Glutamatergic neuron (in vitro differentiated cells): ENCODE results near the gene PPHLN1. TPM values are rescaled to one million over a fixed set of nuclear protein-coding genes. Genes with fewer than 3 reads are reported as not detected.
A peak's percentile ranks its signal among the peaks of the same experiment; 100 is the strongest.

Experiments
- DNase-seq: peaks from one replicate; pipeline ENCODE4 v3.0.0; 2022
- H3K27ac Mint-ChIP-seq: one replicate; pipeline ENCODE4 v1.8.0; 2020; ENCODE audit warnings: mild to moderate bottlenecking, mixed read lengths, inconsistent platforms; ENCODE audit not compliant: unreplicated experiment
- H3K27me3 Mint-ChIP-seq: one replicate; pipeline ENCODE4 v1.8.0; 2020; ENCODE audit warnings: mild to moderate bottlenecking, moderate library complexity, mixed read lengths, inconsistent platforms; ENCODE audit not compliant: unreplicated experiment
- H3K36me3 Mint-ChIP-seq: one replicate; pipeline ENCODE4 v1.8.0; 2020; ENCODE audit warnings: mild to moderate bottlenecking, mixed read lengths, inconsistent platforms; ENCODE audit not compliant: unreplicated experiment
- H3K4me1 Mint-ChIP-seq: one replicate; pipeline ENCODE4 v1.8.0; 2020; ENCODE audit warnings: mild to moderate bottlenecking, low read depth, mixed read lengths, inconsistent platforms; ENCODE audit not compliant: unreplicated experiment
- H3K4me3 Mint-ChIP-seq: one replicate; pipeline ENCODE4 v1.8.0; 2020; ENCODE audit warnings: mild to moderate bottlenecking, mixed read lengths, inconsistent platforms; ENCODE audit not compliant: unreplicated experiment
- H3K9me3 Mint-ChIP-seq: one replicate; pipeline ENCODE4 v1.8.0; 2020; ENCODE audit warnings: mild to moderate bottlenecking, moderate library complexity, mixed read lengths, inconsistent platforms; ENCODE audit not compliant: unreplicated experiment
- long read RNA-seq: library from polyadenylated mRNA; unstranded; transcript quantifications from one replicate; pipeline ENCODE4 v2.0.0, GENCODE V29; 2020; ENCODE audit not compliant: unreplicated experiment
- total RNA-seq: library from RNA; stranded (reverse); fragmentation: NEBNext Ultra II Directional; extraction: Animal tissue kit (Norgen Biotek cat#: 25700); gene quantifications from one replicate; pipeline ENCODE4 v1.2.1, GENCODE V29; 2021; ENCODE audit not compliant: unreplicated experiment
- TF ChIP-seq, protein P1 (sequence below): fragments of 200-600 bp; sonication (generic); IDR thresholded peaks from one replicate; pipeline ENCODE4 v1.5.0; 2021; ENCODE audit not compliant: partially characterized antibody, unreplicated experiment

The PPHLN1 gene, protein sequence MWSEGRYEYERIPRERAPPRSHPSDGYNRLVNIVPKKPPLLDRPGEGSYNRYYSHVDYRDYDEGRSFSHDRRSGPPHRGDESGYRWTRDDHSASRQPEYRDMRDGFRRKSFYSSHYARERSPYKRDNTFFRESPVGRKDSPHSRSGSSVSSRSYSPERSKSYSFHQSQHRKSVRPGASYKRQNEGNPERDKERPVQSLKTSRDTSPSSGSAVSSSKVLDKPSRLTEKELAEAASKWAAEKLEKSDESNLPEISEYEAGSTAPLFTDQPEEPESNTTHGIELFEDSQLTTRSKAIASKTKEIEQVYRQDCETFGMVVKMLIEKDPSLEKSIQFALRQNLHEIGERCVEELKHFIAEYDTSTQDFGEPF
- total RNA-seq, result 64.4 TPM
- long read RNA-seq, transcript PPHLN1-208 (9 exons, 1,583 nt), result major isoform, 7 of 37 reads
- long read RNA-seq, partial matches to known transcripts, result 6 of 37 reads
- long read RNA-seq, other reads (novel, unspliced or antisense), result 16 of 37 reads

DNA sequence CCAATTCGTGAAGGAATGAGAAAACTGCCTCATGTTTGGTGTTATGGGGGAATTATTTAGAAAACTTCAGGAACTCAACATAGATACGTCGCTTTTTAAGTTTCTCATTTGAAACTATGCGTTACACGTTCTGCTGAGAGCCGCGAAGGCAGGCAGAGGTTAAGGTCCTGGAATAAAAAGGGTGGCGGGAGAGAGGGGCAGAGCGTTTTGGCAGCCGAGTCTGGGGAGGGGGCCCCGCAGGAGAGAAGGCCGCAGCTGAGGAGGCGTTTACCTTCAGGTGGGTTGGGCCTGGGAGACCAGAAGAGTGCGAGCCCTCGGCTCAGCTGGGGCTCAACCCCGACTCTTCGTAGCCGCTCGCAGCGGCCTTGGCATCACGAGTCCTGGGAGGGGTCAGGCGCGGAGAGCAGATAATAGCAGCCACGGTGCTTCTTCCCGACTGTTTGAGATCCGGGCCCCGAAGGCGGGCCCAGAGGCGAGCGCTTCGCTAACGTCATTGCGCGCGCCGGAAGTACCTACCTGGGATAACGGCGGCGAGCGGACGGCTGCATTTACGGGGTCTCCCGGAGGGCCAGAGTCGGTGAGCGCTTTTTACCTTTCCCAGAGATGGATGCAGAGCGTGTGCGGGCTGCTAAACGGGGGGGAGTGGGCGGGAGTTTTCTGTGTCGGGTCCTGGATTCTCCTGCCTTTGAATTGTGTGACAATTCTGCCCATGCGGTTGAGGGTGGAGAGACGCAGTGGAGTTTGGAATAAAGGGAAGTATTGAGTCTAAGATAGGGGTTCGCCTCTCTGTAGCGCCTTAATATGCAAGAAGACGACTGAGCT is at the start of gene PPHLN1, which contains the start of gene ZCRB1:
Gene PPHLN1 (plus strand): TSS at position 515 of the 822 bp plus-strand sequence. CDS start 9,736 bp downstream, outside the sequence.
Gene ZCRB1 (minus strand): TSS at position 442 of the 822 bp plus-strand sequence. CDS start 1,992 bp downstream, outside the sequence.
- Mint-ChIP-seq H3K4me1 (peaks cover 10% of the 10 kb centered on the region), H3K4me3 (peak within 1 kb of the TSS; percentile 99), H3K9me3 (peaks cover 3% of the 10 kb centered on the region), H3K27me3 (no peaks in the 10 kb centered on the region), H3K27ac (peak within 1 kb of the TSS; percentile 90), H3K36me3 (no peaks in the 10 kb centered on the region)
- TF ChIP-seq, protein P1, sequence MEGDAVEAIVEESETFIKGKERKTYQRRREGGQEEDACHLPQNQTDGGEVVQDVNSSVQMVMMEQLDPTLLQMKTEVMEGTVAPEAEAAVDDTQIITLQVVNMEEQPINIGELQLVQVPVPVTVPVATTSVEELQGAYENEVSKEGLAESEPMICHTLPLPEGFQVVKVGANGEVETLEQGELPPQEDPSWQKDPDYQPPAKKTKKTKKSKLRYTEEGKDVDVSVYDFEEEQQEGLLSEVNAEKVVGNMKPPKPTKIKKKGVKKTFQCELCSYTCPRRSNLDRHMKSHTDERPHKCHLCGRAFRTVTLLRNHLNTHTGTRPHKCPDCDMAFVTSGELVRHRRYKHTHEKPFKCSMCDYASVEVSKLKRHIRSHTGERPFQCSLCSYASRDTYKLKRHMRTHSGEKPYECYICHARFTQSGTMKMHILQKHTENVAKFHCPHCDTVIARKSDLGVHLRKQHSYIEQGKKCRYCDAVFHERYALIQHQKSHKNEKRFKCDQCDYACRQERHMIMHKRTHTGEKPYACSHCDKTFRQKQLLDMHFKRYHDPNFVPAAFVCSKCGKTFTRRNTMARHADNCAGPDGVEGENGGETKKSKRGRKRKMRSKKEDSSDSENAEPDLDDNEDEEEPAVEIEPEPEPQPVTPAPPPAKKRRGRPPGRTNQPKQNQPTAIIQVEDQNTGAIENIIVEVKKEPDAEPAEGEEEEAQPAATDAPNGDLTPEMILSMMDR, result no peak
- DNase-seq, result peak; percentile 85

DNA sequence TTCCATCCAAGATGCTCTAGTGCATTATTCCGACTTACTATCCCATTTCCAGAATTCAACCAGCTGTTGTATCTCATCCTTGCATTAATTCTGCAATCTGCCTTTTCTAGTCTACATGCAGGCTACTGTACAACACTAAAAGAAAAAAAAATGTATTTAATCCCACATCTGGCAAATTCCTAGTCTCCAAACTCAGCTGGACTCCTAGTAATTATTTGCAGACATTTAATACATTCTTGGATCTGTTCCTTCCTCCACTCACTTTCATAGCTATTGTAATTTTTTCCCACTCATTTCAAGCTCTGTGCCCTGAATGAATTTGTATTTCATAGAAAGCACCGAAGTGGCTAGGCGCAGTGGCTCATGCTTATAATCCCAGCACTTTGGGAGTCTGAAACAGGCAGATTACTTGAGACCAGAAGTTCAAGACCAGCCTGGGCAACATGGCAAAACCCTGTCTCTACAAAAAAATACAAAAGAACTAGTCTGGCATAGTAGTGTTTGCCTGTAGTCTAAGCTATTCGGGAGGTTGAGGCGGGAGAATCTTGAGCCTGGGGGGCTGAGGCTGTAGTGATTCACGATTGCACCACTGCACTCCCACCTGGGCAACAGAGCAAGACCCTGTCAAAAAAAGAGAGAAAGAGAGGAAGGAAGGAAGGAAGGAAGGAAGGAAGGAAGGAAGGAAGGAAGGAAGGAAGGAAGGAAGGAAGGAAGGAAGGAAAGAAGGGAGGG is 48.4 kb upstream of the PPHLN1 start:
- Mint-ChIP-seq H3K27me3 (peaks cover 2% of the 10 kb centered on the region), H3K36me3 (no peaks in the 10 kb centered on the region), H3K27ac (no peak overlapping the region), H3K9me3 (no peaks in the 10 kb centered on the region), H3K4me3 (no peak overlapping the region), H3K4me1 (no peaks in the 10 kb centered on the region)
- no peak for DNase-seq
- TF ChIP-seq, protein P1, result no peak

DNA sequence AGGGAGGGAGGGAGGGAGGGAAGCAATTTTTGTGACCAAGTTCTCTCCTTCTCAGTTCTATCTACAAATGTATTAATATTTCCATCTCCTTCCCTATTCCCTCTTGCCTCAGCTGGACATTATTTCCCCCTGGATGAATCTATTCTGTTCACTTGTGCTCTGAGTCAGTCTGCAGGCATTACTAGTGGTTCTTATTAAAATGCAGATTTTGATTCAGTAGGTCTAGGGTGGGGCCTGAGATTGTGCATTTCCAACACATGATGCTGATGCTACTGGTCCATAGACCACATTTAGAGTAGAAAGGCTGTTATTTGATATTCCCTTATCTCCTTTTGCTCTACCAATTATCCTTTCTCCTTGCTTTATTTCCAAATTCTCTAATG is 47.8 kb upstream of the PPHLN1 start:
- TF ChIP-seq, protein P1, result no peak
- Mint-ChIP-seq H3K4me3 (no peak overlapping the region), H3K9me3 (no peaks in the 10 kb centered on the region), H3K4me1 (no peaks in the 10 kb centered on the region), H3K27ac (no peak overlapping the region), H3K27me3 (peaks cover 2% of the 10 kb centered on the region), H3K36me3 (no peaks in the 10 kb centered on the region)
- DNase-seq, result no peak

DNA sequence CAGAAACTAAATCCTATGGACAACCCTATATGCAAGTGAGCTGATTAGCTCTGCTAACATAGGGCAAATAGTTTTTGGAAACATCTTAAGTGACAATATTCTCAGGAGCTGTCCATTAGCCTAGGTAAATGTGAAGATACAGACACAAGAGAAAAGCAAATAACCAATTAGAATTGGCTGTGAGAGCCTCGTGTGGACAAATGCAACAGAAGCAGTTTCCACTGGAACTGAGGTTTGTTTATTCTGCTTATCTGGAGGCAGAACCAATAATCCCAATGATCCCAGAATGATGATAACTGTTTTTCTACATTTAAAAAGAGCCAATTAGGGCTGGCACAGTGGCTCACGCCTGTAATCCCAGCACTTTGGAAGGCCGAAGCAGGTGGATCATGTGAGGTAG is 44.7 kb upstream of the PPHLN1 start:
- no peak for DNase-seq
- no peaks in the 10 kb centered on the region for H3K9me3 Mint-ChIP-seq
- H3K4me3 Mint-ChIP-seq, result no peak overlapping the region
- H3K36me3 Mint-ChIP-seq, result no peaks in the 10 kb centered on the region
- peaks cover 2% of the 10 kb centered on the region for H3K27me3 Mint-ChIP-seq
- TF ChIP-seq, protein P1, result no peak
- H3K4me1 Mint-ChIP-seq, result no peaks in the 10 kb centered on the region
- H3K27ac Mint-ChIP-seq, result no peak overlapping the region
